Stimulated activated CD4-positive, alpha-beta T cell treated with anti-CD3 and anti-CD28 coated beads, Interleukin-12 subunit alpha, Interleukin-12 subunit beta, amount 100 ng/mL, for 48 hours (primary cell): ENCODE data around the gene CYS1.
"Not testable (repeated sequence)": the region's sequence is repeated elsewhere in the genome, so short reads cannot be mapped to it uniquely, and the experiment has no call there.

Source experiments
- DNase-seq, 3 donors: peaks; one replicate each; pipeline ENCODE4 v3.0.0-alpha.2; 2020; ENCODE audit warnings: low read depth in 2 of 3, low spot score in 1 of 3

Gene CYS1

DNA sequence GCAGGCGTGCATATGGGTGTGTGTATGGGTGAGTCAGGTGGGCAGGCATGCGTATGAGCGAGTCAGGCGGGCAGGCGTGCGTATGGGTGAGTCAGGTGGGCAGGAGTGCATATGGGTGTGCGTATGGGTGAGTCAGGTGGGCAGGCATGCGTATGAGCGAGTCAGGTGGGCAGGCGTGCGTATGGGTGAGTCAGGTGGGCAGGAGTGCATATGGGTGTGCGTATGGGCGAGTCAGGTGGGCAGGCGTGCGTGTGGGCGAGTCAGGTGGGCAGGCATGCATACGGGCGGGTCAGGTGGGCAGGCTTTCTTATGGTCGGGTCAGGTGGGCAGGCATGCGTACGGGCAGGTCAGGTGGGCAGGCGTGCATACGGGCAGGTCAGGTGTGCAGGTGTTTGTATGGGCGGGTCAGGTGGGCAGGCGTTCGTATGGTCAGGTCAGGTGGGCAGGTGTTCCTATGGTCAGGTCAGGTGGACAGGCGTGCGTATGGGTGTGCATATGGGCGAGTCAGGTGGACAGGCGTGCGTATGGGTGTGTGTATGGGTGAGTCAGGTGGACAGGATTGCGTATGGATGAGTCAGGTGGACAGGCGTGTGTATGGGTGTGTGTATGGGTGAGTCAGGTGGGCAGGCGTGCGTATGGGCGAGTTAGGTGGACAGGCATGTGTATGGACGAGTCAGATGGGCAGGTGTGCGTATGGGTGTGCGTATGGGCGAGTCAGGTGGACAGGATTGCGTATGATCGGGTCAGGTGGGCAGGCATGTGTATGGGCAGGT lies 65.6 kb downstream of the CYS1 start:
- DNase-seq = no peak

DNA sequence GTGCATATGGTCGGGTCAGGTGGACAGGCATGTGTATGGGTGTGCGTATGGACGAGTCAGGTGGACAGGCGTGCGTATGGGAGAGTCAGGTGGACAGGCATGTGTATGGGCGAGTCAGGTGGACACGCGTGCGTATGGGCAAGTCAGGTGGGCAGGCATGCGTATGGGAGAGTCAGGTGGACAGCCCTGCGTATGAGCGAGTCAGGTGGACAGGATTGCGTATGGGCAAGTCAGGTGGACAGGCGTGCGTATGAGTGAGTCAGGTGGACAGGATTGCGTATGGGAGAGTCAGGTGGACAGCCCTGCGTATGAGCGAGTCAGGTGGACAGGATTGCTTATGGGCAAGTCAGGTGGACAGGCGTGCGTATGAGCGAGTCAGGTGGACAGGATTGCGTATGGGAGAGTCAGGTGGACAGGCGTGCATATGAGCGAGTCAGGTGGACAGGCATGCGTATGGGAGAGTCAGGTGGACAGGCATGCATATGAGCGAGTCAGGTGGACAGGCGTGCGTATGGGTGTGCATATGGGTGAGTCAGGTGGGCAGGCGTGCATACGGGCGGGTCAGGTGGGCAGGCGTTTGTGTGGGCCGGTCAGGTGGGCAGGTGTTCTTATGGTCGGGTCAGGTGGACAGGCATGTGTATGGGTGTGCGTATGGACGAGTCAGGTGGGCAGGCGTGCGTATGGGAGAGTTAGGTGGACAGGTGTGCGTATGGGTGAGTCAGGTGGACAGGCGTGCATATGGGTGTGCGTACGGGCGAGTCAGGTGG lies 66.4 kb downstream of the CYS1 start:
- not testable (repeated sequence) for DNase-seq

DNA sequence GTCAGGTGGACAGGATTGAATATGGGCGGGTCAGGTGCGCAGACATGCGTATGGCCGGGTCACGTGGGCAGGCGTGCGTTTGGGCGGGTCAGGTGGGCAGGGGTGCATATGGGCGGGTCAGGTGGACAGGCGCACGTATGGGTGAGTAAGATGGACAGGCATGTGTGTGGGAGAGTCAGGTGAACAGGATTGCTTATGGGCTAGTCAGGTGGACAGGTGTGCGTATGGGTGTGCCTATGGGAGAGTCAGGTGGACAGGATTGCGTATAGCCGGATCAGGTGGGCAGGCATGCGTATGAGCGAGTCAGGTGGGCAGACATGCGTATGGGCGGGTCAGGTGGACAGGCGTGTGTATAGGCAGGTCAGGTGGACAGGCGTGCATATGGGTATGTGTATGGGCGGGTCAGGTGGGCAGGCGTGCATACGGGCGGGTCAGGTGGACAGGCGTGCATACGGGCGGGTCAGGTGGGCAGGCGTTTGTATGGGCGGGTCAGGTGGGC lies 67.2 kb downstream of the CYS1 start:
- DNase-seq = no peak

DNA sequence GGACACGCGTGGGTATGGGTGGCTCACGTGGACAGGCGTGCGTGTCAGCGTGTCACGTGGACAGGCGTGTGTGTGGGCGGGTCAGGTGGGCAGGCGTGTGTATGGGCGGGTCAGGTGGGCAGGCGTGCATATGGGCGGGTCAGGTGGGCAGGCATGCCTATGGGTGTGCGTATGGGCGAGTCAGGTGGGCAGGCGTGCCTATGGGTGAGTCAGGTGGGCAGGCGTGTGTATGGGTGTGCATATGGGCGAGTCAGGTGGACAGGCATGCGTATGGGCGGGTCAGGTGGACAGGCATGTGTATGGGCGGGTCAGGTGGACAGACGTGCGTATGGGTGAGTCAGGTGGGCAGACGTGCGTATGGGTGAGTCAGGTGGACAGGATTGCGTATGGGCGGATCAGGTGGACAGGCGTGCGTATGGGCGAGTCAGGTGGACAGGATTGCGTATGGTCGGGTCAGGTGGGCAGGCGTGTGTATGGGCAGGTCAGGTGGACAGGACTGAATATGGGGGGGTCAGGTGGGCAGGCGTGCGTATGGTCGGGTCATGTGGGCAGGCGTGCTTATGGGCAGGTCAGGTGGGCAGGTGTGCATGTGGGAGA lies 67.7 kb downstream of the CYS1 start:
- not testable (repeated sequence) for DNase-seq

- DNase-seq = not testable (repeated sequence)
Measured at GRCh38 chr2:10011606-10012325, 68.4 kb downstream of the CYS1 start.

GRCh38 chr2:10010861-10011605 lies 69.2 kb downstream of the CYS1 start:
- not testable (repeated sequence) for DNase-seq

- no peak for DNase-seq
Measured at GRCh38 chr2:10009811-10010781, 70.1 kb downstream of the CYS1 start.

DNA sequence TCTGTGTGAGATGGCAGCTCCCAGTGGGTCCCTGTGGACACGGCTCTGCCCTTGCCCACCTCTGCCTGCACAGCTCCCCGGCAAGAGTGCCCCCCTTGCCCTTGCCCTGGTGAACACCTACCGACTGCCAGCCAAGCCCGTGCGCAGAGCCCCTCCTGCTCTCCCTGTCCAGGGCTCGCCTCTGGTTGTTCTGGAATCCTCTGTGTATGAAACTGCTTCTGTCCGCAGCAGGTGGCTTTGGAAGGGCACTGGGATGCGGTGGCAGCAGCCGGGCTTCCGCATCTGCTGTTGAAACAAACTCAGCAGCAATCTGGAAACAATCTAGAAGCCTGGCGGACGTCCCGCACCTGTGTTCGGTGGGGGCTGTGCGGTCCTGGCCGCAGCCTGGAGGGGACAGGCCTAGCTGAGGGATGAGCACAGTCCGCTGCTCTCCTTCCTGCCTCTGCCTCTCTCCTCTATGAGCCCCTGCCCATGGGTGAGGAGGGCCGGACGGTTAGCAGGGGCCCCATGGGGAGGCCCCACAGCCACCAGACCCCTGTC lies 70.9 kb downstream of the CYS1 start:
- DNase-seq = no peak

DNA sequence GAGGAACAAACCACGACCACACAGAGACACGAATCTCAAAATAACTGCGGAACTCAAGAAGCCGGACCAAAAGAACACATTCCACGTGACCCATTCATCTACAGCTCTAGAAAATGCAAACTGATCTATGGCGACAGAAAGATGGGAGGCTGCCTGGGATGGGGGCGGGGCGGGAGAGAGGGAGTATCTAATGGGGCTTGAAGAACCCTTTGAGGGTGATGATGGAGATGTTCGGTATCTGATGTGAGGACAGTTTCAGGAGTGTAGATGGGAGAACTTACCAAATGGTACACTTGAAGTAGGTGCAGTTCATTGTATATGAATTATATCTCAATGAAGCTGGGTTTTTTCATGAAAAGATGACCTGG lies 71.4 kb downstream of the CYS1 start:
- no peak for DNase-seq

- DNase-seq = no peak
Measured at GRCh38 chr2:10007921-10008808, 72.0 kb downstream of the CYS1 start.

- no peak for DNase-seq
Measured at GRCh38 chr2:10007435-10007834, 72.8 kb downstream of the CYS1 start.
